HEK293T (cell line): ENCODE data around the gene PBRM1.

Experiments used
- CTCF ChIA-PET: fragments of 350-600 bp; formaldehyde crosslinking; extraction: SDS; loops from one replicate; lab custom pipeline; 2021; ENCODE audit warnings: antibody characterized with exemption, inconsistent platforms; lab: Yijun Ruan, JAX
- POLR2A ChIA-PET: fragments of 350-600 bp; formaldehyde crosslinking; extraction: SDS; loops from one replicate; lab custom pipeline; 2020; ENCODE audit warnings: antibody characterized with exemption, inconsistent platforms; lab: Yijun Ruan, JAX
- DNase-seq: peaks from one replicate; pipeline ENCODE4 v3.0.0; 2012; ENCODE audit warnings: mixed read lengths; ENCODE audit errors: extremely low spot score
- ARNT ChIP-seq: fragments of 450-650 bp; IDR thresholded peaks from 2 replicates; pipeline ENCODE4 v1.6.1; 2017; ENCODE audit warnings: mild to moderate bottlenecking
- BHLHE40 ChIP-seq: fragments of 450-650 bp; IDR thresholded peaks from 2 replicates; pipeline ENCODE4 v1.6.1; 2016; ENCODE audit warnings: mild to moderate bottlenecking, moderate library complexity, borderline replicate concordance
- CTBP1 ChIP-seq: fragments of 450-650 bp; IDR thresholded peaks from 2 replicates; pipeline ENCODE4 v1.6.1; 2016; ENCODE audit warnings: borderline replicate concordance
- ELF4 ChIP-seq: fragments of 450-650 bp; IDR thresholded peaks from 2 replicates; pipeline ENCODE4 v1.6.1; 2017; ENCODE audit warnings: antibody characterized with exemption
- FOXA1 ChIP-seq: fragments of 450-650 bp; IDR thresholded peaks from 2 replicates; pipeline ENCODE4 v1.6.1; 2016; ENCODE audit warnings: mild to moderate bottlenecking
- FOXK2 ChIP-seq: fragments of 450-650 bp; IDR thresholded peaks from 2 replicates; pipeline ENCODE4 v1.6.1; 2016; ENCODE audit warnings: mild to moderate bottlenecking
- FOXM1 ChIP-seq: fragments of 450-650 bp; IDR thresholded peaks from 2 replicates; pipeline ENCODE4 v1.6.1; 2017; ENCODE audit warnings: mild to moderate bottlenecking, borderline replicate concordance
- HDGF ChIP-seq: fragments of 450-650 bp; IDR thresholded peaks from 2 replicates; pipeline ENCODE4 v1.6.1; 2017; ENCODE audit warnings: antibody characterized with exemption, borderline replicate concordance
- L3MBTL2 ChIP-seq: fragments of 450-650 bp; conservative IDR thresholded peaks from 2 replicates; pipeline ENCODE4 v1.6.1; 2016; ENCODE audit warnings: mild to moderate bottlenecking
- LEF1 ChIP-seq: fragments of 450-650 bp; IDR thresholded peaks from 2 replicates; pipeline ENCODE4 v1.6.1; 2017; ENCODE audit warnings: mild to moderate bottlenecking, borderline replicate concordance
- NFRKB ChIP-seq: fragments of 450-650 bp; IDR thresholded peaks from 2 replicates; pipeline ENCODE4 v1.6.1; 2016; ENCODE audit warnings: mild to moderate bottlenecking, moderate library complexity
- SP1 ChIP-seq: fragments of 450-650 bp; IDR thresholded peaks from 2 replicates; pipeline ENCODE4 v1.6.1; 2017
- SUZ12 ChIP-seq: fragments of 450-650 bp; IDR thresholded peaks from 2 replicates; pipeline ENCODE4 v1.6.1; 2016; ENCODE audit warnings: mild to moderate bottlenecking
- TARDBP ChIP-seq: fragments of 450-650 bp; IDR thresholded peaks from 2 replicates; pipeline ENCODE4 v1.6.1; 2016
- ZNF384 ChIP-seq: fragments of 450-650 bp; IDR thresholded peaks from 2 replicates; pipeline ENCODE4 v1.6.1; 2016
- TF ChIP-seq, protein P1 (sequence below): fragments of 450-650 bp; IDR thresholded peaks from 2 replicates; pipeline ENCODE4 v1.6.1; 2016

PBRM1 gene

DNA sequence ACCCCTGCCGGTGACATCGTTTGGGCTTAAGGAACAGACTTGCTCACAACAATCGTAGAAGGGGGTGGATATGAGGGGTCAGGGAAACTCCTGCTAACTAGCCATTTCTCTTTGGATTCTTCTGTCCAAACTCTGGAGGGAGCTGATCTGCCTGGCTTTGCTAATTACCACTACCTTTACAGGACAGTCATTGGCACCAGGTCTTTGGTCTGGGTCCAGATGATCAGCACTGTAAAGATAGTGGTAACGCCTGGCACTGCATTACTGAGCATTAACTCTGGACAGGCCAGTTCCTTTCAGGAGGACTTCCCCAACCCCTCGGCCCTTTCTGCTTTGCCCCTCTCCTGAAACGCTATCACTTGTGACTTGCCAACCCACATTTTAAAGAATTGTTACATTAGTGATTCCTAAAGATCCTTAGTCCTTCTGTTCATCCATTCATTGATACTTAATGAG is 148.5 kb downstream of the PBRM1 start:
- ChIA-PET POLR2A (no interaction called here), CTCF (interaction anchor here (1.2 kb wide), 1 partner anchor 125 kb away, joined by 3 read pairs; no protein-coding TSS in a partner anchor)
- DNase-seq: no peak
- TF ChIP-seq FOXK2: no peak
- no peak for TF ChIP-seq FOXA1
- TF ChIP-seq, protein P1, sequence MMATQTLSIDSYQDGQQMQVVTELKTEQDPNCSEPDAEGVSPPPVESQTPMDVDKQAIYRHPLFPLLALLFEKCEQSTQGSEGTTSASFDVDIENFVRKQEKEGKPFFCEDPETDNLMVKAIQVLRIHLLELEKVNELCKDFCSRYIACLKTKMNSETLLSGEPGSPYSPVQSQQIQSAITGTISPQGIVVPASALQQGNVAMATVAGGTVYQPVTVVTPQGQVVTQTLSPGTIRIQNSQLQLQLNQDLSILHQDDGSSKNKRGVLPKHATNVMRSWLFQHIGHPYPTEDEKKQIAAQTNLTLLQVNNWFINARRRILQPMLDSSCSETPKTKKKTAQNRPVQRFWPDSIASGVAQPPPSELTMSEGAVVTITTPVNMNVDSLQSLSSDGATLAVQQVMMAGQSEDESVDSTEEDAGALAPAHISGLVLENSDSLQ: no peak
- TF ChIP-seq BHLHE40: no peak
- no peak for TF ChIP-seq LEF1
- TF ChIP-seq TARDBP: no peak

DNA sequence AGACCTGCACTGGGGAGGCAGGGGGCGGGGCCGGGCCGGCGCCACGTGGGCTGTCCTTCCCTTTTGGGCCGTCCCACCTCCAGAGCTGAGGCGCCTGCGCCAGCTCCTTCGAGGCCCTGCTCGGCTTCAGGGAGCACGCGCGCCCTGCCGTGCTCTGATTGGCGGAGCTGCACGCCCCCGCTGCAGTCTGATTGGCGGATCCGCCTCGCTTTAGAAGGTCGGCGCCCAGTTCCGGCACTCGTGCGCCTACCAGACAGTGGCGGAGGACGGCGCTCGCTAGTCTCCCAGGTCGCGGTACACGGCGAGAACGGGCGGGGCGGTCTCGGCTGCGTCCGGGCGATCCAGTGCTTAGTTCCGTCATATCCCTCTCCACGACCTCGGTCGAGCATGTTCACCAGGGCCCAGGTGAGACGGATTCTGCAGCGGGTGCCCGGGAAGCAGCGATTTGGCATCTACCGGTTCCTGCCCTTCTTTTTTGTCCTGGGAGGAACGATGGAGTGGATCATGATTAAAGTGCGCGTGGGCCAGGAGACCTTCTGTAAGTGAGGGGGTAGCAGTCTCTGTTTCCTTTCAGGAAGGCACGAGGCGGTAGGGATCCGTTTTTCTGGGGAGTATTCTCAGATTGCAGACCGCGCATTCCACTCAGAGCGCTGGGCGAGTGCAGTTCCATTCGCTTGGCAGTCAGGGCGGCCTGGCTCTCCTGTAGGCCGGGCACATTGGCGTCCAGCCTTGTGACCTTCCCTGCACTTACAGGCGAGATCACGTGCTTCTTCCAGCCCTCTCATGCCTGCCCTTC is 149.1 kb downstream of the PBRM1 start, which contains the start of gene UQCC5:
Gene UQCC5, plus strand, starts transcription at position 237 of the 796 bp plus-strand sequence. Its CDS starts 151 bp downstream, at position 388.
- peak; percentile 93 for TF ChIP-seq L3MBTL2
- no peak for TF ChIP-seq BHLHE40
- no peak for TF ChIP-seq ZNF384
- no peak for TF ChIP-seq SP1
- no peak for TF ChIP-seq TARDBP
- no peak for TF ChIP-seq ARNT
- no peak for TF ChIP-seq NFRKB
- no peak for TF ChIP-seq SUZ12
- peak; percentile 89 for TF ChIP-seq ELF4
- peak; percentile 94; the same call in 1 of the 2 replicates for TF ChIP-seq HDGF
- TF ChIP-seq, protein P1: peak; percentile 92
- no peak for TF ChIP-seq FOXM1
- no peak for TF ChIP-seq CTBP1
- no peak for TF ChIP-seq FOXK2
- TF ChIP-seq LEF1: no peak
- no peak for TF ChIP-seq FOXA1
- peak; percentile 98 for DNase-seq
- POLR2A ChIA-PET: interaction anchor here (0.6 to 1.2 kb wide), 14 partner anchors 8 to 168 kb away, joined by 3 to 6 read pairs (median 4); no protein-coding TSS in a partner anchor
- CTCF ChIA-PET: interaction anchor here (0.6 to 1.2 kb wide), 3 partner anchors 59 to 124 kb away, joined by 3 read pairs; no protein-coding TSS in a partner anchor

DNA sequence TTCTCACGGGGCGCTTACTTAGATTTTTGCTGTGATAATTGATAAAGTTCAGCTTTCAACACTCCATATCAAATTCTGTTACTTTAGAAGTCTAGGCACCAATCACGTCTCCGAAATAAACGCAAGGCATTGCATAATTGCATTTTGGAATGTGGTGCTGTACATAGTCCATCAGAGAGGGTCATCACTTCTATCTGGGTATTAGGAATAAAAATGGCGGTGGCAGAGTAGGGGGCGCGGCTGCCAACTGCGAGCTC is 149.7 kb downstream of the PBRM1 start:
- ChIA-PET CTCF (interaction anchor here (0.6 kb wide), 2 partner anchors 60 to 124 kb away, joined by 3 read pairs; no protein-coding TSS in a partner anchor), POLR2A (interaction anchor here (0.6 to 1.2 kb wide), 14 partner anchors 9 to 169 kb away, joined by 3 to 6 read pairs (median 4); no protein-coding TSS in a partner anchor)
- TF ChIP-seq HDGF (no peak), BHLHE40 (no peak)
- no peak for DNase-seq

DNA sequence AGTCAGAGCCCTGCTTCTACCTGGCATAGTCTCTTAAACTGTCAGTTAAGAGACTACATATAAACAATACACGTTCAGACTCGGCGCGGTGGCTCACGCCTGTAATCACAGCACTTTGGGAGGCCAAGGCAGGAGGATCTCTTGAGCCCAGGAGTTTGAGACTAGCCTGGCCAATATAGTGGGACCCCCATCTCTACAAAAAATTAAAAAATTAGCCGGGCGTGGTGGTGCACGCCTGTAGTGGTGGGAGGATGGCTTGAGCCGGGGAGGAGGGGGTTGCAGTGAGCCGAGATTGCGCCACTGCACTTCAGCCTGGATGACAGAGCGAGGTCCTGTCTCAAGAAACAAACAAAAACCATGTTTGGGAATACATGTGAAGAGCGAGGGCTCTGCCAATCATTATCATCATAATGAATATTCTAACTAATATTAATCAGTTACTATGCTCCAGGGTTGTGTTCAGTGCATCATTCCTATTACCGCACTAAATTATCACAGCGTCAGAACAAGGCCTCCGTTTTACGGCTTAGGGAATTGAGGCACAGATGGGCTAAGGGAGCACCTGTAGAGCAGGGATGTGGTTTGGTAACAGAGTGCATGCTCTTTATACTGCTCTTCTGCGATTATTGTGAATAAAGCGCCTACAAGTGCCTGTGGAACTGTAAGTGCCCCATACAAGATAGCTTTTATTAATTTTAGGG is 150.2 kb downstream of the PBRM1 start:
- TF ChIP-seq SUZ12: no peak
- TF ChIP-seq ZNF384: no peak
- no peak for TF ChIP-seq FOXM1
- TF ChIP-seq L3MBTL2: no peak
- no peak for TF ChIP-seq BHLHE40
- no peak for TF ChIP-seq FOXK2
- TF ChIP-seq TARDBP: no peak
- no peak for TF ChIP-seq ELF4
- no peak for TF ChIP-seq SP1
- POLR2A ChIA-PET: interaction anchor here (0.8 to 1.2 kb wide), 12 partner anchors 9 to 169 kb away, joined by 3 to 6 read pairs (median 4); no protein-coding TSS in a partner anchor
- CTCF ChIA-PET: interaction anchor here (0.6 kb wide), 1 partner anchor 60 kb away, joined by 3 read pairs; no protein-coding TSS in a partner anchor
- DNase-seq: no peak

DNA sequence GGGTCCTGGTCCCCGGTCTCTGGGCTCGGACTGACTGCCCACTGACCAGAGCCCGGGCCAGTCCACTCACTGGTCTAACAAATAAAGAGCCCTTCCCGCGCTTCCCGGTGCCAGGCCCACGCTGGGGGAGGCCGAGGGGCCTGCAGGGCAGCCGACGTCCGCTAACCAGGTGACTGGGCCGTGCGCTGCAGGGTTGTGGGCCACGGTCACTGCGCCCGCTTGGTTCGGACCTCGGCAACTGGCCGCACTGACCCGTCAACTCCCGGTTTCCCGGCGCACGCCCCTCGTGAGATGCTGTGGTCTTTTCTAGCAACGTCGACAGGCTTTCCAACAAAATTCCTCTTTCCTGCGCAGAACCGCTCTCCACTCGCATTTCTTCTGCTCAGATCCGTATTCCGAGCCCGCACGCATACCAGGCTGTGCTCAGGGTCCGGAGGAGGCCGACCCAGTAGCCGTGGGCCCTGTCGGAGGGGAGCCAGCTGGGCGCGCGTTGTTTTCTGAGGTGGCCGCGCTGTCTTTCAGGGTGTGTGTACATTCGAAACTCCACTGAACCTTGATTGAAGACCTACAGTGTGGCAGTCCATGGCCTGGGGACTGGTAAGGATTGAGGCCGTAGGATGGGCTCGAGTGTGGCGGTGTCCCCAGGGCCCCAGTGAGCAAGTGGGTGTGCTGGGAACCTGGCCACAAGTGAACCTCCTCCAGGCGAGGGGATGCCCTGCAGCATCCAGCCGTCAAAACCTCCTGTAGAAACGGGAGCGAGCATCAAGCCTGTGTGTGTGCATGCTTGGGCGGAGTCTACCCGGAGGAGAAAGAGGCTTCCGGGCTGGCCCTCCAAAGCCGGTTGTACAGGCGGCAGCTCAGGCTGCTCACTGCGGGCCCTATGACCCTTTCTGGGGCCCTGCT is 151.2 kb downstream of the PBRM1 start:
- CTCF ChIA-PET: no interaction called here
- POLR2A ChIA-PET: no interaction called here
- no peak for TF ChIP-seq NFRKB
- no peak for TF ChIP-seq ELF4
- TF ChIP-seq LEF1: no peak
- TF ChIP-seq SUZ12: no peak
- TF ChIP-seq, protein P1: no peak
- TF ChIP-seq ZNF384: no peak
- no peak for TF ChIP-seq BHLHE40
- no peak for TF ChIP-seq TARDBP
- no peak for TF ChIP-seq FOXM1
- TF ChIP-seq FOXA1: no peak
- TF ChIP-seq ARNT: no peak
- TF ChIP-seq SP1: no peak
- no peak for TF ChIP-seq CTBP1
- TF ChIP-seq HDGF: no peak
- no peak for TF ChIP-seq L3MBTL2
- TF ChIP-seq FOXK2: no peak
- no peak for DNase-seq
